Hematopoietic multipotent progenitor cell treated with erythropoietin and hydrocortisone succinate and interleukin-3 and kit ligand, for 17 days (in vitro differentiated cells): ENCODE measurements around the gene NIP7.
"Not testable (repeated sequence)": the region's sequence is repeated elsewhere in the genome, so short reads cannot be mapped to it uniquely, and the experiment has no call there.

Experiments
- DNase-seq: peaks from one replicate; pipeline ENCODE4 v3.0.0-alpha.2; 2015; ENCODE audit warnings: low spot score

NIP7 gene

DNA sequence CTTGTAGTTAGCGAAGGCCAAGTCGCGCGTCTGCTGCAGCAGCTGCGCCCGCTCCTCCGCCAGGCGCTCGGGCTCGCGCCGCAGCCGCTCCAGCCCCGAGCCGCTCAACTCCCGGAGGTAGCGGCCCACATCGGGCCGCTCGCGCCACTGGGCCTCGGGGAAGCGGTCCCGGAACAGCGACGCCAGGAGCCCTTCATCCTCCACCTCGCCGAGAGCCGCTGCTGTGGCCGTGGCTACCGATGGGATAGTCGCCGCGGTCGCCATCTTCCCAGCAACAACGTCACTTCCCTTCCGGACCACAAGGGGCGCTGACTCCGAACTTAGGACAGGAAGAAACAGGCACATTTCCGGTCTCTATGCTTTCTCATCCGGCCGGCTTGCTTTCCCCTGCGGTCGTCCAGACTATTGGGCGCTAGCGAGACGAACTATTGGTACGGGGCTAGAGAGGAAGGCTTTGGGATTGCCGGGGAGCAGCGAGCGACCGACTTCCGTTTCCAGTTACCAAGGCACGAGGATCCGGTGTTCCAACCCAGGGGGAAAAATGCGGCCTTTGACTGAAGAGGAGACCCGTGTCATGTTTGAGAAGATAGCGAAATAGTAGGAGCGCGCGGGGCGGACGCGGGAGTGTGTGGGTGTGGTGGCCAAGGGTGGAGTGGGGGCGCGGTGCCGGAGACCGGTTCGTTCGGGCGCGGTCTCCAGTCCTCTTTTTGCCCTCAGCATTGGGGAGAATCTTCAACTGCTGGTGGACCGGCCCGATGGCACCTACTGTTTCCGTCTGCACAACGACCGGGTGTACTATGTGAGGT is at the start of gene NIP7, which contains the start of gene COG8:
NIP7 (plus strand) TSS at position 484 of the 806 bp plus-strand sequence; CDS start at position 542, 58 bp downstream.
COG8 (minus strand) TSS at position 276 of the 806 bp plus-strand sequence; CDS start at position 264, 12 bp downstream.
- DNase-seq = peak; percentile 96

DNA sequence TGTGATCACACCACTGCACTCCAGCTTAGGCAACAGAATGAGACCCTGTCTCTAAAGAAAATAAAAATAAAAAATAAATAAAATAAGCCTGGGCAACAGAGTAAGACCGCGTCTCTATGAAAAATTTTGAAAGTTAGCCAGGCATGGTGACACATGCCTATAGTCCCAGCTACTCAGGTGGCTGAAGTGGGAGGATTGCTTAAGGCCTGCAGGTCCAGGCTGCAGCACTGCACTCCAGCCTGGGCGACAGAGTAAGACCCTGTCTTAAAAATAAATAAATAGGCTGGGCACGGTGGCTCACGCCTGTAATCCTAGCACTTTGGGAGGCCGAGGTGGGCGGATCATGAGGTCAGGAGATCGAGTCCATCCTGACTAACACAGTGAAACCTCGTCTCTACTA is 47.9 kb upstream of the NIP7 start:
- DNase-seq = not testable (repeated sequence)

DNA sequence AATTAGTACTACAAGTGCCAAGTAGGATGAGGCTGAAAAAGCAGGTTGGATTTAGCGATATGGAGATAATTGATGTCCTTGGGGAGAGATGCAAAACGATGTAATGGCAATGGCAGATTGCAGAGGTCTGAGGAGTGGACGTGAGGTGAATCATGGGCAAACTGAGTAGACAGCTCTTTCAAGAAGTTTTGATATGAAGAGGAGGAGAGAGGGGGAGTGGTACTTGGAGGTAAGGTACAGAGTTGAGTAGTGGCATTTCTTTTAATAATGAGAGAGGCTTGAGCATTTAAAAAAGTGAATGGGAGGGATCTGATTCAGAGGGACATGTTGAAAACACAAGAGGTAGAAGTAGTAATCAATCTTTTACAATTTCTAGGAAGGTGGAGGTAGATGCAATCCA is 46.2 kb upstream of the NIP7 start:
- DNase-seq = no peak

DNA sequence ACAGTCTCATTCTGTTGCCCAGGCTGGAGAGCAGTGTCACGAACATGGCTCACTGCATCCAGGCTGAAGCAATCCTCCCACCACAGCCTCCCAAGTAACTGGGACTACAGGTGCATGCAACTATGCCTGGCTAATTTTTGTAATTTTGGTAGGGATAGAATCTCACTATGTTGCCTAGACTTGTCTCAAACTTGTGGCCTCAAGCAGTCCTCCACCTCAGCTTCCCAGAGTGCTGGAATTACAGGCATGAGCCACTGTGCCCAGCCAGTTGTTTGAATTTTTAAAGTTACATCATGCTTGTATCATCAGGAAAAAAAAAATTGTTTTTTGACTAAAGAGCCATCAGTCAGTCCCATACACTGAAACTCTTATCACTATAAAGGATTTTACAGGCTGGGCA is 45.5 kb upstream of the NIP7 start:
- no peak for DNase-seq

DNA sequence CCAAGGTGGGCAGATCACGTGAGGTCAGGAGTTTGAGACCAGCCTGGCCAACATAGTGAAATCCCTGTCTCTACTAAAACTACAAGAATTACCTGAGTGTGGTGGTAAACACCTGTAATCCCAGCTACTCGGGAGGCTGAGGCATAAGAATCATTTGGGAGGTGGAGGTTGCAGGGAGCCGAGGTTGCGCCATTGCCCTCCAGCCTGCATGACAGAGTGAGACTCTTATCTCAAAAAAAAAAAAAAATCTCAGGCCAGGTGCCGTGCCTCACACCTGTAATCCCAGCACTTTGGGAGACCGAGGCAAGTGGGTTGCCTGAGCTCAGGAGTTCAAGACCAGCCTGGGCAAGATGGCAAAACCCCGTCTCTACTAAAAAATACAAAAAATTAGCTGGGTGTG is 42.8 kb upstream of the NIP7 start:
- DNase-seq = not testable (repeated sequence)

DNA sequence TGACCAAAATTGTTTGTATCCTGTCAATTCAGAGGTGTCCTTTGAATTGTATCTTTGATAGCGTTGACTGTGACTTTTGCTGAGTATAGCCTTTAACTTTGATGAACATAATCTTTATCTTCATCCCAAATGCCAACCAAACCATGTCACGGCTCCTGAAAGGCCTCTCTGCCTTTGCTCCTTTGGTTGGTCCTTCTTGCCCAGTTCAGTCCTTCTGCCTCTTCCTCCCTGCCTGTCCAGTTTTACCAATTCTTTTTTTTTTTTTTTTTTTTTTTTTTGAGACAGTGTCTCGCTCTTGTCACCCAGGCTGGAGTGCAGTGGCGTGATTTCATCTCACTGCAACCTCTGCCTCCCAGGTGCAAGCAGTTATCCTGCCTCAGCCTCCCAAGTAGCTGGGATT is 41.3 kb upstream of the NIP7 start:
- no peak for DNase-seq

DNA sequence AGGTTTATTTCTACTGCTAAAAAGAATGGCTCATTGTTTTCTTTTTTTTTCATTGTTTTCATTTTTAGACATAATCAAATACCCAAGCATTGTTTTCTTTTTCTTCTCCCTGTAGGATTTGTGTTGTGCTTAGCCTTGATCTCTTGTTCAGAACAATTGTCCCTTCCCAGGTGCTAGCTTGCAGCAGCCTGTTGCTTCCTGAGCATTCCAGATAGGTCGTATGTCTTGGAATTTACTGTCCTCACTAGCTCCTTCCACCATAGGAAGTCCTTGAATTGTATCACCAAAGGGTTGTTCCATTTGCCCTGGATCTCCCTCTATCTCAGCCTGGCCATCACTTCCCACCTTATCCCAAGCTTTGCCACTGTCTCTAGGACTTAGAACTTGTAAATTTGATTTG is 38.4 kb upstream of the NIP7 start:
- DNase-seq = no peak

DNA sequence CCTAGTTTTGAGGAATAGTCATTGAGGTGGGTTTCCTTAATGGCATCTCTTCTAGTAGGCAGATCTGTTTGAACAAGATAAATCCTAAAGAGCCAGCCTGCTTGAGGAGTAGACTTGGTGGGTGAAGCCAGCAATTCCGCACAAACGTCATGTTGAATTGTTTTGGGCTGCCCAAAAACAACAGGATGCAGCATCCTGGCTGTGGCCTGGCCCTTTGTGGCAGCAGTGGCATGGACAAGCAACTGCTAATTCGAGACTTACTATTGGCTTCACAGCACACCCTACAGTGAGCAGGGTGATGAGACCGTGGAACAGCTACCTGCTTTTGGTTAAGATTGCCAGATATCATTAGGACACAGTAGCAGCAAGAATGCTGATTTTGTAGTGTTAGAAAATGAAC is 37.7 kb upstream of the NIP7 start:
- no peak for DNase-seq

DNA sequence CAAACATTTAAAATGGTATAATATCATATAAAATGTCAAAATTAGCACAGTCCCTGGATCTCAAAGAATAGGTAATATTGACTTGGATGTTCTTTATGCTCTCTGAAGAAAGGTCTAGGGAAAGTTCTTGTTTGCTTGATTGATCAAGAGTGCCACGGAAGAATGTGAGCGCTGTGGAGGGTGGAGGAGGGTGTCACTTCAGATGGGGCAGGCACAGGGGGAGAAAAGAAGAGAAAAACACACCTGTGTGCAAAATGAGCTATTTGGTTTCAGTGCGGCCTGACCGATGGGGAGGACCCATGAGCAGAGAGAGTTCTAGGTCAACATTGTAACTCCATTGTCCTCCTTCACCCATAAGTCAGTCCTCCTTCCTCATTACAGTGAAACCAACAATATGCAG is 37.3 kb upstream of the NIP7 start:
- DNase-seq = no peak

DNA sequence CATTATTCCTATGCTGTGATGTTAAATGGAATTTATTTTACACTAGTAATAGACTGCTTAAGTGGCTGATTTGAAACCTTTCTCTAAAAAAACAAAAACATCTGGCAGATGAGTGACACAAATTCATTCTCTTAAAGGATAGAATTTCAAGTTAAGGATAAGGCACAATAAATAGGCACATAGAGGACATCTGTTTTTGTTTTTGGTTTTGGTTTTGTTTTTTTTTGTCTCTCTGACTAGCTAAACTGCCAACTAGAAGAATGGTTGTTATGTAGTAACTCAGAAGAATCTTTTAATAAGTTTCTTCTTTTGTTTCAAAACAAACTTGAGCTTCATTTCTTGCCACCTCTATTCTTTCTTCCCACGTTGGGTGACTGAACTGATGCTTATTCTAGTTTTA is 33.5 kb upstream of the NIP7 start:
- DNase-seq = no peak

DNA sequence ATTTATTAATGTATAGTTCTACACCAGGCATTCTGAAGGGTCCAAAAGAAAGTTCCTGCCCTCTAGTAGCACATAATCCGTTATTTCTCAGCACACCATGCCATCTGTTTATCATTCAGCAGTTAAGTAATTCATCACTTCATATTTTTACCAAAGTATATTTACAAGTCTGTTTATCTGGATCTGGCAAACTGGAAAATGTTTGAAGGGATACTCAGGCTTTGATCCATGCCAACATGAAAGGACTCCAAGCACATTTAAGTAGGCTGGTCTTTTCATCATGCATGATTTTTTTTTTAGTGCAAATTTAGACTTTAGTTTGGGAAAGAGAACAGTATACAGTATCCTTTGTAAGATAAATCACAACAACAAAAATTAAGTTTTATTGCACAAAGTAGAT is 32.5 kb upstream of the NIP7 start:
- no peak for DNase-seq

DNA sequence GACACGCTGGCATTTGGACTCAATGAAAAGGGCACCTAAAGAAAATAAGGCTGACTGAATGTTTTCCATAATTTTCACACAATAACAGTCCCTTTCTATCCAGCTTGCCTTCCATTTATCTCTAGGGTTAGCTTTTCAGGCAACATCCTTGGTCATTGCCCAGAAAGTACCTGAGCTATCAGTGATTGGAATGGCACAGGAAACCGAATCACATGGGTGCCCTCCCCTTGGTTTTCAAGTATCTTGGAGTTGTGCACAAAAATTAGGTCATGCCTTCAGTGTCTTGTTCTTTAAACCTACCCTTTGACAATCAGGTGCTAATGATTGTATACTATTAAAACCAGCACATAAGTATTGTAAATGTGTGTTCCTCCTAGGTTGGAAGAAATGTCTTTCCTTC is 31.7 kb upstream of the NIP7 start:
- DNase-seq = no peak

DNA sequence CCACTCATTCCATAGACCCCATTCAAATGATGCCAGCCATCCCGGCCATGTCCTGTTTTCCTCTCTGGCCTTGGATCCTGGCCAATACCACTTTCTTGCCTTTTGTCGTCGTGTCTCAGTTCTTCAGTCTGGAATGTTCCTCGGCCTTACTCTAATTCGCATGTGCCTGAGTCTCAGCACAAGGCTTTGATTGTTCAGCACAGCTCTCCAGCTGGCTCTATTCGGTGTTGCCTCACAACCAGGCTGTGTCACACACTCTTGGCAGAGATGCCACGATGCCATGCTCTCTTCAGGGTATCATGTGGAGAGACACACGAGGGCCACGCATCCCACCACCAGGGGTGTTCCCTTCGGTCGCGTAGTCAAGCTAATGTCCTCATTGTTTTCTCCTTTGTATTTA is 30.3 kb upstream of the NIP7 start:
- no peak for DNase-seq

DNA sequence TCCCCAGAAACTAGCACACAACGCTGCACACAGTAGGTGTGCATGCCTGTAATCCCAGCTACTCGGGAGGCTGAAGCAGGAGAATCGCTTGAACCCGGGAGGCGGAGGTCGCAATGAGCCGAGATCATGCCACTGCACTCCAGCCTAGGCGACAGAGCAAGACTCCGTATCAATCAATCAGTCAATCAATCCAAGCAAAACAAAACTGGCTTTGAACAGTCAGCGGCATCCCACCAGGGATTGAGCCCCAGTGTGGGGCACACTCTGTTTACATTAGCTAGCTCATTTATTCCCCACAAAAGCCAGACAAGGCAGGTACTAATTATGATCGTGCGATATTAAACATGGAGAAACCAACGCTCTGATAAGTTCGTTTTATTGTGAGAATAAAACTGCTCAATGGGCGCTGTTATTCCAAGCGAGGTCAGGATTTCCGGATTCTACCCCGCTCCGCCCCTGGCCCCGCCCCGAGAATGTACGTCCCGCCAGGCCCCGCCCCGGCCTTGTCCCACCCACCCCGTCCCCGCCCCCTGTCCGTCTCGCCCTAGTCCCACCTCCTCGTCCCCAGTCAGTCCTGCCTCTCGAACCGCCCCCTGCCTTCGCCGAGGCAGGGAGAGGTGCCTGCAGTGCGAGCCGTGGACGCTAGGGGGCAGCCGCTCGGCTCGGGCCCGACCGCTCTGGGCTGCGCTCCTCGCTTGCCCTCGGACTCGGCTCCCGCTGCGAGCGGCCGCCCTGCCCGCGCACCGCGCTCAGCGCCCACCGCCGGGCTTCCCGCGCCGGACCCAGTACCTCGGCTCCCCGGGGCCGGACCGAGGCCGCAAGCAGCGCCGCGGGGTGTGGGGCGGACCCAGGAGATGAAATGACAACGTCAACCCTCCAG is 28.7 kb upstream of the NIP7 start, which contains the start of gene VPS4A:
VPS4A (plus strand) TSS at position 698 of the 880 bp plus-strand sequence; CDS start at position 860, 162 bp downstream.
- peak; percentile 97 for DNase-seq

DNA sequence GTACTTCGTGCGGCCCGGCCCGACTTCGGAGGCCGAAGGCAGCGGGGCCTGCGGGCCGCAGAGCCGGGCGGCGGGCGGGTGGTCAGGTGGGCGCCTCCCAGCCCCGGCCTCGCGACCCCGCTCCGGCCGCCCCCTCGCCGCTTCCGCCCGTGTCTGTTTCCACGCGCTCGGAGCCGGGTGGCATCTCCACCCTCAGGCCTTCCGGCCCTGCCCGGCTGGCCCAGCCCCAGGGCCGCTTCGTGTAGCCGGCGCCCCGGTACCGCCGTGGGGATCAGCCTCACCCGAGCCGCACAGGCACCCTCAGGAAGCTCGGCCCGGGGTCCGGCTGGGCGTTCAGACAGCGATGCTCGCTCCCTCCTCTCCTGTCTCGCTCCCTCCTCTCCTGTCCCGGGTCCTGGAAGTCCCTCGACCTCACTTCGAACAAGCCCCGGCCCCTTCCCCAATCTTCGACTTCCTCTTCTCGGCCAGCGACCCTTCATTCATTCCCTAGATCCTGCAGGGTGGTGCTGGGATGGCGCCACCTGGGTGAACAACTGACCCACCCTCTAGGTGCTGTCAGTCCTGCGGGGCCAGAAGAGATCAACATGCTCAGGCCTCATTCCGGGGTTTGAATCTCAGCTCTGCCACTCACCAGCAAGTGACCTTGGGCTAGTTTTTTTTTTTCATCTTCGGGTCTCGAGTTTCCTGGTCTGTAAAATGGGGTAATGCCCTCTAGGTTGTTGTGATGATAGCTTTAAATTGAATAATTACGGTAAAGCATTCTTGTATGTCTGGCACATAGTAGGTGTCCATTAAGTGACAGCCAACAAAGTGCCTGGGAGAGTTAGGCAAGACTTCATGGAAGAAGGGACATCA is 27.8 kb upstream of the NIP7 start:
- peak; percentile 25 for DNase-seq

DNA sequence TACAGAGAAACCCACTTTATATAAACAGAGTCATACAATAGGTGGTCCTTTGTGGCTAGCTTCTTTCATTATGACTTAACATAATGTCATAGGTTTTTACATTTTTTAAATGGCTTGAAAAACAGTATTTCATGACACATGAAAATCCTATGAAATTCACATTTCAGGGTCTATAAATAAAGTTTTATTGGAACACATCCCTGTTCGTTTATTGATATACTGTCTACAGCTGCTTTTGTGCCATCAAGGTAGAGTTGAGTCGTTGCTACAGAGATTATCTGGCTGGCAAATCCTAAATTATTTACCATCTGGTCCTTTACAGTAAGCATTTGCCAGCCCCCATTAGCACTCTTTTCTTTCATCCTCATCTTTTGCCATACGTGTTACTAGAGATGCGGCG is 26.1 kb upstream of the NIP7 start:
- no peak for DNase-seq

DNA sequence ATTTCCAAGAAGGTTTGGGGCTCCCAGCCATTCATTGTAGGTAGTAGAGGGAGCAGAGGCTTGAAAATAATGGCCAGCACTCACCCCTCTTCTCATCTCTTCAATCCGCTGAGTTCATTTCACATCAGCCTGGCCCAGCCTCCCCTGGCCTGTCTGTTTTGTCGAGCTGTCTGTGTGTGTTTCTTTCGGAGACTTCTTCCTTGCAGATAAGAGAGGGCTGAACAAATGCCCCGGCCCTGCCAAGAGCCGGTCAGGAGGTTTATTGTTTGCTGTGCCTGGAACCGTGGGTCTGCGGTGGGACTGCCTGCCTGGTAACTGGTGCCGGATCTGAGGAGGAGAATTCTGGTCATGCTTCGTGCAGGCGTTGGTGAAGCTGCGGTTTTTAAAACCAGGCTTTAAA is 25.0 kb upstream of the NIP7 start:
- DNase-seq = no peak

DNA sequence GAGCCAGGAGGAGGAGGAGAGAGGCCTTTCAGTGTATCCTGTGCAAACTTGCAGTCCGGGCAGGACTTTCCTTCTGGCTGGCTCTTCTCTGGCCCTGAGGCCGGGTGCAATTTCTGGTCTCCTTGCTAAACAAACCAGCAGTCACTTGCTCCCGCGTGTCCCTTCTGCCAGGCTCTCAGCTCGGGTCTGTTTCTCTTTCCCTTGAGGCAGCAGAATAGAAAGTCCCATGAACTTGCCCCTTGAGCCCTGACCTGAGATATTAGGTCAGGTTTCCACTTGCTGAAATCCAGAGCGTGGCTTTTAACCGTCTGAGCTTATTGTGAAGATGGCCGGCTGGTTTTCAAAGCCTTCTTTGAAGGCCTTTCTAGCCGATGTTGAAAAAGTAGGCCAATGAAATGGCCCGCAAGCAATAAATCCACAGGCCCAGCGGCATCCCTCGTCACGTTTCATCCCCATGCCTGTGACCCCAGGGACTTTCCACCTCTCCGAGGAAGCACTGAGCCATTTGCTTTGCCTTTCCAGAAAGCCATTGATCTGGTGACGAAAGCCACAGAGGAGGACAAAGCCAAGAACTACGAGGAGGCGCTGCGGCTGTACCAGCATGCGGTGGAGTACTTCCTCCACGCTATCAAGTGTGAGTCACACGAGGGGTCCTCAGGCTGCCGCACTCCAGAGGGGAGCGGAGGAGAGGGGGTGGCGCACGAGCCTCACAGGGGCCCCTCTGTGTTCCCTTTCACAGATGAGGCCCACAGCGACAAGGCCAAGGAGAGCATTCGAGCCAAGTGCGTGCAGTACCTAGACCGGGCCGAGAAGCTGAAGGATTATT is 23.9 kb upstream of the NIP7 start:
- DNase-seq = no peak

DNA sequence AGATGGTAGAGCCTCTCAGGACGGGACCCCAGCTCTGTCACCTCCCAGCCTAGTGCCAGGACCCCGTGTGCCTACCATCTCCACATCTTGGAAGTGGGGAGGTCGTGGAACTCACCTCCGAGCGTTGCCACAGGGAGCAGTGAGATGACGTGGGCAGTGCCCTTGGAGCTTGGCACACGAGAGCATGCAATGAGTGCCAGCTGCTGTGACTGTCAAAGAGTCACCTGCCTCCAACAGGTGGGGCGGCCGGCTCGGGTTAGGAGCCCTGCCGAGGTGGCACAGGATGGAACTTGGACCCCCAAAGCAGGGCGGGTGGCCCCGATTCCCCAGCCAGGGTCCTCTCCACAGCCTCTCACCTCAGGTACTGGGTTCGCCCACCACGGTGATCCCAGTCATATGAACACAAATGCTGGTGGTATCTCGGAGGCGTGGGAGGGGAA is 23.0 kb upstream of the NIP7 start:
- DNase-seq = no peak

DNA sequence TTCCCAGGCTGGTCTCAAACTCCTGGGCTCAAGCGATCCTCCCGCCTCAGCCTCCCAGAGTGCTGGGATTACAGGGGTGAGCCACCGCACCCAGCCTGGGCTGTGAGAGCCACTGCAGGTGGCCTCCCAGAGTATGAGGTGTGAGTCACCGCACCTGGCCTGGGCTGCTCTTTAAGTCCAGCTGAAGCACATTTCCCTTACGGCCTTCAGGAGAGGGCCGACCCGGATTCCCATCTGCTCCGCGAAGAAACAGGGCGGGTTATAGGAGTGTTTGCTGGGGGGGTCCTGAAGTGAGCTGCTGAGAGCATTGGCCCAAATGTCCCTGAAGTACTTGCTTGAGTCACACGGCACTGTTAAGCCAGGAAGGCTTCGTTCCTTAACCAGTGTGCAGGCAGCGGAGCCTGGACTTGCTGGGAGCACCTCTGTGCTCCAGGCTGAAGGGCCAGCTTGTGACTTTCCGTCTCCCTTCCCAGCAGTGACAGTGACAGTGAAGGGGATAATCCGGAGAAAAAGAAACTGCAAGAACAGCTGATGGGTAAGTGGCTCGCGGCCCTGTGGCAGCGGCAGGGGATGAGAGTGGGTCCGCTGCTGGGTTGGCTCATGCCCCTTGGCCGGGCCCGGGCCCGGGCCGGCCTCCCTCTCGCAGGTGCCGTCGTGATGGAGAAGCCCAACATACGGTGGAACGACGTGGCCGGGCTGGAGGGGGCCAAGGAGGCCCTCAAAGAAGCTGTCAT is 21.2 kb upstream of the NIP7 start:
- DNase-seq = no peak
